HepG2 (cell line): Measurements from ENCODE around the gene MLX. TPM values are rescaled to one million over a fixed set of nuclear protein-coding genes. Genes with fewer than 3 reads are reported as not detected.

Experiments
- BRD4 ChIP-seq: sonication (generic); formaldehyde crosslinking; IDR thresholded peaks from 2 replicates; pipeline ENCODE4 v1.4.0; 2020; ENCODE audit warnings: missing genetic modification reagents
- HES4 ChIP-seq: sonication (generic); formaldehyde crosslinking; IDR thresholded peaks from 2 replicates; pipeline ENCODE4 v1.9.0; 2021; ENCODE audit warnings: mild to moderate bottlenecking, missing genetic modification reagents, borderline replicate concordance
- KLF11 ChIP-seq: IDR thresholded peaks from 2 replicates; pipeline ENCODE4 v1.6.1; 2016; ENCODE audit warnings: missing compliant biosample characterization
- MIER3 ChIP-seq: IDR thresholded peaks from 2 replicates; pipeline ENCODE4 v1.6.1; 2016; ENCODE audit warnings: missing compliant biosample characterization, borderline replicate concordance
- NFYB ChIP-seq: sonication (generic); formaldehyde crosslinking; IDR thresholded peaks from 2 replicates; pipeline ENCODE4 v1.4.0; 2020; ENCODE audit warnings: missing genetic modification reagents
- POLR2A ChIP-seq, 2 experiments: IDR thresholded peaks; 2 replicates each; pipeline ENCODE4 v1.6.1; 2011; ENCODE audit warnings: low read depth in 2 of 2, low read length in 2 of 2, mild to moderate bottlenecking in 1 of 2, moderate library complexity in 1 of 2; ENCODE audit not compliant: insufficient read depth in 1 of 2
- RFX3 ChIP-seq: IDR thresholded peaks from 2 replicates; pipeline ENCODE4 v1.6.1; 2016; ENCODE audit warnings: missing biosample characterization, missing genetic modification reagents
- TBX2 ChIP-seq: sonication (generic); formaldehyde crosslinking; IDR thresholded peaks from 2 replicates; pipeline ENCODE4 v1.5.0; 2020; ENCODE audit warnings: missing genetic modification reagents, mild to moderate bottlenecking, borderline replicate concordance
- TMF1 ChIP-seq: sonication (generic); formaldehyde crosslinking; IDR thresholded peaks from 2 replicates; pipeline ENCODE4 v1.8.1; 2022; ENCODE audit warnings: low read depth, missing genetic modification reagents
- TSC22D2 ChIP-seq: sonication (generic); formaldehyde crosslinking; IDR thresholded peaks from 2 replicates; pipeline ENCODE4 v1.5.1; 2020; ENCODE audit warnings: missing genetic modification reagents, mild to moderate bottlenecking, borderline replicate concordance
- ZBTB34 ChIP-seq: sonication (generic); formaldehyde crosslinking; IDR thresholded peaks from 2 replicates; pipeline ENCODE4 v1.8.0; 2022; ENCODE audit warnings: mild to moderate bottlenecking, missing genetic modification reagents
- ZNF234 ChIP-seq: sonication (generic); formaldehyde crosslinking; conservative IDR thresholded peaks from 2 replicates; pipeline ENCODE4 v1.5.1; 2020; ENCODE audit warnings: mild to moderate bottlenecking, missing genetic modification reagents
- ZNF792 ChIP-seq: IDR thresholded peaks from 2 replicates; pipeline ENCODE4 v1.6.1; 2016
- ZNF816 ChIP-seq: sonication (generic); formaldehyde crosslinking; IDR thresholded peaks from 2 replicates; pipeline ENCODE4 v1.8.0; 2022; ENCODE audit warnings: missing genetic modification reagents, mild to moderate bottlenecking, borderline replicate concordance
- polyA plus RNA-seq, 8 experiments: library from polyadenylated mRNA; depleted of rRNA in 3 of 8; stranded (reverse) in 7 of 8; unstranded in 1 of 8; fragments of >200 nt; fragmentation: Illumina TruSeq in 4 of 8; extraction: Trizol in 4 of 8; gene quantifications; 2 replicates each; pipeline versions ENCODE4 v1.2.1 to v1.2.3, GENCODE V29; 2011 to 2016; ENCODE audit warnings: low read depth in 4 of 8, missing spikeins in 1 of 8, mixed read lengths in 1 of 8; ENCODE audit not compliant: insufficient read depth in 1 of 8
- total RNA-seq, 5 experiments: library from RNA; depleted of rRNA; stranded (reverse); fragments of >200 nt; fragmentation: Illumina TruSeq; extraction: Trizol; gene quantifications; 2 replicates each; pipeline ENCODE4 v1.2.3, GENCODE V29; 2016; ENCODE audit warnings: low read depth in 1 of 5
- TF ChIP-seq, protein P1 (sequence below): sonication (generic); formaldehyde crosslinking; IDR thresholded peaks from 2 replicates; pipeline ENCODE4 v1.4.0; 2020; ENCODE audit warnings: low read depth, missing genetic modification reagents
- TF ChIP-seq, protein P2 (sequence below): sonication (generic); formaldehyde crosslinking; IDR thresholded peaks from 2 replicates; pipeline ENCODE4 v1.4.0; 2020; ENCODE audit warnings: mild to moderate bottlenecking, low read depth, missing genetic modification reagents
- TF ChIP-seq, protein P3 (sequence below): sonication (generic); formaldehyde crosslinking; IDR thresholded peaks from 2 replicates; pipeline ENCODE4 v1.8.0; 2022; ENCODE audit warnings: mild to moderate bottlenecking, missing genetic modification reagents, borderline replicate concordance
- TF ChIP-seq, protein P4 (sequence below): sonication (generic); formaldehyde crosslinking; IDR thresholded peaks from 2 replicates; pipeline ENCODE4 v1.4.0; 2020; ENCODE audit warnings: mild to moderate bottlenecking, missing genetic modification reagents

MLX gene
- total and polyA plus RNA-seq, 2 of the 13 experiments (the other 11 are each of a cell fraction or from before 2014, with no cell fraction given) = 38.9 to 74.4 TPM

DNA sequence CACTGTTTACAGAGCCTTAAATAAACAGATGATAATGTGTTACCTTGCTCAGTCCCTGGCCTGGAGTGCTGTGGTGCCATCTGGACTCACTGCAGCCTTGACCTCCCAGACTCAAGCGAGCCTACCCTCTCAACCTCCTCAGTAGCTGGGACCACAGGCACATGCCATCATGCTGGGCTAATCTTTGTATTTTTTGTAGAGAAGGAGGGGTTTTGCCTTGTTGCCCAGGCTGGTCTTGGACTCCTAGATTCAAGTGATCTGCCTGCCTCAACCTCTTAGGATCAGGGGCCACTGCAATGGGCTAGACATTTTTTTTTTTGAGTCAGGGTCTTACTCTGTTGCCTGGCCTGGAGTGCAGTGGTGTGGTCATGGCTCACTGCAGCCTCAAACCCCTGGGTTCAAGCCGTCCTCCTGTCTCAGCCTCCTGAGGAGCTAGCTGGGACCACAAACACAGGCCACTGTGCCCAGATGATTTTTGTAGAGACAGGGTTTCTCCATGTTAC is 35.9 kb upstream of the MLX start (continued):
- TF ChIP-seq BRD4 (CRISPR knock-in tag) (peak; percentile 61; the same call in 1 of the 2 replicates), RFX3 (CRISPR knock-in tag) (no peak; the same call in 1 of the 2 replicates), TMF1 (CRISPR knock-in tag) (0 out of 2 replicates have a peak, but pooled peaks have one; percentile 35), POLR2A (IDR thresholded peaks at IDR 0.05; ENCODE audit: insufficient read depth in 1 of 2, low read depth in 2 of 2, low read length in 2 of 2) (peak; percentile 57 to 61; a peak in 3 of 4 replicates), TBX2 (peak; percentile 95), ZBTB34 (CRISPR knock-in tag) (0 out of 2 replicates have a peak, but pooled peaks have one; percentile 39), NFYB (CRISPR knock-in tag) (peak; percentile 12; the same call in 1 of the 2 replicates), KLF11 (CRISPR knock-in tag) (peak; percentile 73), ZNF816 (CRISPR knock-in tag) (peak; percentile 89; the same call in 1 of the 2 replicates), ZNF234 (no peak), HES4 (CRISPR knock-in tag) (no peak), TSC22D2 (no peak; the same call in 1 of the 2 replicates), ZNF792 (CRISPR knock-in tag) (peak; percentile 94), MIER3 (peak; percentile 92)
- TF ChIP-seq, protein P1, sequence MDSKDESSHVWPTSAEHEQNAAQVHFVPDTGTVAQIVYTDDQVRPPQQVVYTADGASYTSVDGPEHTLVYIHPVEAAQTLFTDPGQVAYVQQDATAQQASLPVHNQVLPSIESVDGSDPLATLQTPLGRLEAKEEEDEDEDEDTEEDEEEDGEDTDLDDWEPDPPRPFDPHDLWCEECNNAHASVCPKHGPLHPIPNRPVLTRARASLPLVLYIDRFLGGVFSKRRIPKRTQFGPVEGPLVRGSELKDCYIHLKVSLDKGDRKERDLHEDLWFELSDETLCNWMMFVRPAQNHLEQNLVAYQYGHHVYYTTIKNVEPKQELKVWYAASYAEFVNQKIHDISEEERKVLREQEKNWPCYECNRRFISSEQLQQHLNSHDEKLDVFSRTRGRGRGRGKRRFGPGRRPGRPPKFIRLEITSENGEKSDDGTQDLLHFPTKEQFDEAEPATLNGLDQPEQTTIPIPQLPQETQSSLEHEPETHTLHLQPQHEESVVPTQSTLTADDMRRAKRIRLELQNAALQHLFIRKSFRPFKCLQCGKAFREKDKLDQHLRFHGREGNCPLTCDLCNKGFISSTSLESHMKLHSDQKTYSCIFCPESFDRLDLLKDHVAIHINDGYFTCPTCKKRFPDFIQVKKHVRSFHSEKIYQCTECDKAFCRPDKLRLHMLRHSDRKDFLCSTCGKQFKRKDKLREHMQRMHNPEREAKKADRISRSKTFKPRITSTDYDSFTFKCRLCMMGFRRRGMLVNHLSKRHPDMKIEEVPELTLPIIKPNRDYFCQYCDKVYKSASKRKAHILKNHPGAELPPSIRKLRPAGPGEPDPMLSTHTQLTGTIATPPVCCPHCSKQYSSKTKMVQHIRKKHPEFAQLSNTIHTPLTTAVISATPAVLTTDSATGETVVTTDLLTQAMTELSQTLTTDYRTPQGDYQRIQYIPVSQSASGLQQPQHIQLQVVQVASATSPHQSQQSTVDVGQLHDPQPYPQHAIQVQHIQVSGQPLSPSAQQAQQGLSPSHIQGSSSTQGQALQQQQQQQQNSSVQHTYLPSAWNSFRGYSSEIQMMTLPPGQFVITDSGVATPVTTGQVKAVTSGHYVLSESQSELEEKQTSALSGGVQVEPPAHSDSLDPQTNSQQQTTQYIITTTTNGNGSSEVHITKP (CRISPR knock-in tag) = peak; percentile 81
- TF ChIP-seq, protein P2, sequence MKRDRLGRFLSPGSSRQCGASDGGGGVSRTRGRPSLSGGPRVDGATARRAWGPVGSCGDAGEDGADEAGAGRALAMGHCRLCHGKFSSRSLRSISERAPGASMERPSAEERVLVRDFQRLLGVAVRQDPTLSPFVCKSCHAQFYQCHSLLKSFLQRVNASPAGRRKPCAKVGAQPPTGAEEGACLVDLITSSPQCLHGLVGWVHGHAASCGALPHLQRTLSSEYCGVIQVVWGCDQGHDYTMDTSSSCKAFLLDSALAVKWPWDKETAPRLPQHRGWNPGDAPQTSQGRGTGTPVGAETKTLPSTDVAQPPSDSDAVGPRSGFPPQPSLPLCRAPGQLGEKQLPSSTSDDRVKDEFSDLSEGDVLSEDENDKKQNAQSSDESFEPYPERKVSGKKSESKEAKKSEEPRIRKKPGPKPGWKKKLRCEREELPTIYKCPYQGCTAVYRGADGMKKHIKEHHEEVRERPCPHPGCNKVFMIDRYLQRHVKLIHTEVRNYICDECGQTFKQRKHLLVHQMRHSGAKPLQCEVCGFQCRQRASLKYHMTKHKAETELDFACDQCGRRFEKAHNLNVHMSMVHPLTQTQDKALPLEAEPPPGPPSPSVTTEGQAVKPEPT (CRISPR knock-in tag) = peak; percentile 41
- TF ChIP-seq, protein P3, sequence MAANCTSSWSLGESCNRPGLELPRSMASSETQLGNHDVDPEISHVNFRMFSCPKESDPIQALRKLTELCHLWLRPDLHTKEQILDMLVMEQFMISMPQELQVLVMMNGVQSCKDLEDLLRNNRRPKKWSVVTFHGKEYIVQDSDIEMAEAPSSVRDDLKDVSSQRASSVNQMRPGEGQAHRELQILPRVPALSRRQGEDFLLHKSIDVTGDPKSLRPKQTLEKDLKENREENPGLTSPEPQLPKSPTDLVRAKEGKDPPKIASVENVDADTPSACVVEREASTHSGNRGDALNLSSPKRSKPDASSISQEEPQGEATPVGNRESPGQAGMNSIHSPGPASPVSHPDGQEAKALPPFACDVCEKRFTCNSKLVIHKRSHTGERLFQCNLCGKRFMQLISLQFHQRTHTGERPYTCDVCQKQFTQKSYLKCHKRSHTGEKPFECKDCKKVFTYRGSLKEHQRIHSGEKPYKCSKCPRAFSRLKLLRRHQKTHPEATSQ (CRISPR knock-in tag) = peak; percentile 49; the same call in 1 of the 2 replicates
- TF ChIP-seq, protein P4, sequence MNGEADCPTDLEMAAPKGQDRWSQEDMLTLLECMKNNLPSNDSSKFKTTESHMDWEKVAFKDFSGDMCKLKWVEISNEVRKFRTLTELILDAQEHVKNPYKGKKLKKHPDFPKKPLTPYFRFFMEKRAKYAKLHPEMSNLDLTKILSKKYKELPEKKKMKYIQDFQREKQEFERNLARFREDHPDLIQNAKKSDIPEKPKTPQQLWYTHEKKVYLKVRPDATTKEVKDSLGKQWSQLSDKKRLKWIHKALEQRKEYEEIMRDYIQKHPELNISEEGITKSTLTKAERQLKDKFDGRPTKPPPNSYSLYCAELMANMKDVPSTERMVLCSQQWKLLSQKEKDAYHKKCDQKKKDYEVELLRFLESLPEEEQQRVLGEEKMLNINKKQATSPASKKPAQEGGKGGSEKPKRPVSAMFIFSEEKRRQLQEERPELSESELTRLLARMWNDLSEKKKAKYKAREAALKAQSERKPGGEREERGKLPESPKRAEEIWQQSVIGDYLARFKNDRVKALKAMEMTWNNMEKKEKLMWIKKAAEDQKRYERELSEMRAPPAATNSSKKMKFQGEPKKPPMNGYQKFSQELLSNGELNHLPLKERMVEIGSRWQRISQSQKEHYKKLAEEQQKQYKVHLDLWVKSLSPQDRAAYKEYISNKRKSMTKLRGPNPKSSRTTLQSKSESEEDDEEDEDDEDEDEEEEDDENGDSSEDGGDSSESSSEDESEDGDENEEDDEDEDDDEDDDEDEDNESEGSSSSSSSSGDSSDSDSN = peak; percentile 60; the same call in 1 of the 2 replicates
